Stomach (tissue), 4 donors: ENCODE data around the gene PALS1.

Experiments
- CTCF ChIP-seq, 7 experiments: fragments of 450-650 bp in 4 of 7; fragments of 200-600 bp in 3 of 7; sonication (generic) in 3 of 7; IDR thresholded peaks; one replicate each; pipeline ENCODE4 v1.5.1; 2016 to 2019; ENCODE audit warnings: antibody characterized with exemption in 7 of 7, control low read depth in 2 of 7, mild to moderate bottlenecking in 1 of 7
- POLR2A ChIP-seq, 4 donors: fragments of 450-650 bp; IDR thresholded peaks; one replicate each; pipeline ENCODE4 v1.6.1; 2016; ENCODE audit warnings: antibody characterized with exemption in 4 of 4, control low read depth in 2 of 4, mild to moderate bottlenecking in 1 of 4, moderate library complexity in 1 of 4

DNA sequence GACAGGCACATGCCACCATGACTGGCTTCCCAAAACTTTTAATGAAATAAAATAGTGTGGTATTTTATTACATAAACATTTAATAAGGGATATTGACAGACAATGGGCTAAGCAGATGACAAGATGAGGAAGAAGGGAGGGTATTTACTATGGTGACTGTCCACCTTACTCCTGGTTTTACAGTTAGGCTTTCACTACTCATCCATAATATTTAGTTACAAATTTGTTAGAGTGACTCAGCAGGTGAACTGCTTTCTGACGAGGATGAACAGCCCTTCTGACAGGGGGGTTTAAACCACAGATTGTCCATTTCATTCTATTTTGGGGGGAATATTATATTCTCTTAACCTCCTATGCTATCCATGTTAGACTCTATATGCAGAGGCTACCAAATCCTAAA, 3.6 kb upstream of the PALS1 start:
- TF ChIP-seq CTCF (IDR thresholded peaks at IDR 0.05) = no peak
- TF ChIP-seq POLR2A (IDR thresholded peaks at IDR 0.05) = no peak
